ENCODE data around the gene BANP.
"Not testable (repeated sequence)": the region's sequence is repeated elsewhere in the genome, so short reads cannot be mapped to it uniquely, and the experiment has no call there.

BANP gene

DNA sequence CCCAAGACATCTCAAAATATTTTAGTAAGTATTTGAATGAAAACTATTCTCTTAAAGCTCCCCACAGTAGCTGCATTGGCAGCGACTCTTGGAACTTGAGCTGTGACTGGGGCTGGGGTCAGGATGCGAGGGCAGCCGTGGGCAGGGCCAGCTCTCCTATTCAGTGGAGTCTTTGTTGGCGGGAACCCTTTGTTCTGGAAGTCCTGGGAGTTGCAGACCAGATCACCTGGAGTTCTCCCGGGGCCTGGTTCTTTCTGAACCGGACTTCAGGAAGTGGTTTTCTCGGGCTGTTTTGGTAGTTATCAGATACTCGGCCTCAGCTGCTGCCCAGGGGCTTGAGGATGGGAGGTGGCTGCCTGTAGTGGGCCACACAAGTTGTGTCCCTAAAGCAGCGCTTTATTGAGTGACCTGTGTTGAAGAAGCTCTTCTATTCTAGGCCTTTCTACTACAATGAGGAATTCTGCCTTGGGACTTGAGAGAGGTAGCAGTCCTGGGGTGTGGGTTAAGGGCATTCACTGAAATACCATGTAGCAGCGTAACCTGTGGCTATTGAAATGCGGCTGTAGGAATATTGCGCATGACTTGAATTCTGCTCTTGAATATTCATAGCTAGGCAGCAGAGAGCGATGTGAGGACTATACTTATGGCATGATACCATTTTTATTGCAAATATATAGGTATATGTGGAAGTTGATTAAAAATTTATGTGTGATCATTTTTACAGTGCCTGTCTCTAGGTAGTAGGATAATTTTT, 77.1 kb downstream of the BANP start:
- DNase-seq (ENCODE audit: low read depth in 2 of 2) = not testable (repeated sequence)

- DNase-seq (ENCODE audit: low read depth in 2 of 2) = no peak
Observed at GRCh38 chr16:88030498-88030897, 79.3 kb downstream of the BANP start.

DNA sequence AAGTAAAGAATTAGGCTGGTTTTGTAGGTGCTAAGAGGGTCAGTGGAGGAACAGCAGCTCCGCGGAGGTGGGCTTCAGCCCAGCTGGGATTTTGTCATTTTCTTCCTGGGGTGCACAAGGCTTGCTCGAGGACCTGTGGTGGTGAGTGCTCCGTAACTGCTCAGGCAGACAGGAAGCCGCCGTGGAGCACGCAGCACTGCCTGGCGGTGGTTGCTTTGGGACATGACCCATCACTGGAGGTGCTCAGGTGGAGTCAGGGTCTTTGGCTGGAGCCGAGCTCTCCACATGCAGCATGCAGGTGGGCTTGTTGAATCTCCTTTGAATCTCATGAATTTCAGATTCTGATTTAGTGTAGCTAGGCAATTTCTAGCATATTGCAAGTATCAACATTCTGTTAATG, 79.7 kb downstream of the BANP start:
- not testable (repeated sequence) for DNase-seq (ENCODE audit: low read depth in 2 of 2)

GRCh38 chr16:88033003-88033740, 81.9 kb downstream of the BANP start:
- DNase-seq (ENCODE audit: low read depth in 2 of 2) = not testable (repeated sequence)

GRCh38 chr16:88034770-88035169, 83.5 kb downstream of the BANP start:
- DNase-seq (ENCODE audit: low read depth in 2 of 2) = no peak

DNA sequence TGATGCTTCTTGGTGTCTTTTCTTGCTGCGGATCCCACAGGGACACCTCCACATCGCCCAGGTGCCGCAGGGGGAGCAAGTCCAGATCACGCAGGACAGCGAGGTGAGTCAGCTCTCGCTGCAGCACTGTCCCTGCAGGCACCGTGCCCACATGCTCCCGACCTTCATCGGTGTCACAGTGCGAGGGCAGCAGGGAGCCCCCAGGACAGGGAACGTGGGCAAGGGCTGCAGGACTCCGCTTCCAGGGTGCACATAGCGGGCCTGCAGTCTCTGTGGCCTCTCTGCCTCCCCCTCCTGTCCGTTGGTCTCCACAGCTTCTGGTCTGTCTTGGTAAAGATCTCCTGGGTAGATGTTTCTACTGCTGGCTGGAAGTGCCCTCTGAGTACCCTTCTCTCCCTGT, 84.1 kb downstream of the BANP start:
- DNase-seq (ENCODE audit: low read depth in 2 of 2) = no peak

- not testable (repeated sequence) for DNase-seq (ENCODE audit: low read depth in 2 of 2)
Observed at GRCh38 chr16:88035884-88036639, 84.8 kb downstream of the BANP start.

- not testable (repeated sequence) for DNase-seq (ENCODE audit: low read depth in 2 of 2)
Observed at GRCh38 chr16:88036640-88036996, 85.4 kb downstream of the BANP start.

DNA sequence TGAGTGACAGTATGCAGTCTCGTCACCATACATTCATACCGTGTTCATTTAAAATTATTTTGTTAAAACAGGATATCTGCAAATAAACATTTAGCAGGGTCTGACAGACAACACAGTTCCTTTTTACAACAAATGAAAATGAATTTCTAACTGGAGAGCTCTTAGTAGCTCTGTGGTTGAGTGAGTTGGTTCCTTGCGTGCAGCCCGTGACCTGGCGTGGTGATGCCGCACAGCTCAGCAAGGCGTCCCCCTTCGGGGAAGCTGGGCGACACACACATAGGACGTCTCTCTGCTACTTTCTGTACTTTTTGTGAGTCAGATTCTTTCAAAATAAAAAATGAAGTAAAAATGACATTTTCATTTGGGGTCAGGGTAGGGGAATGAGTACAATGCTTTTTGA, 86.1 kb downstream of the BANP start:
- DNase-seq (ENCODE audit: low read depth in 2 of 2) = not testable (repeated sequence)

- DNase-seq (ENCODE audit: low read depth in 2 of 2) = not testable (repeated sequence)
Observed at GRCh38 chr16:88037876-88038525, 86.8 kb downstream of the BANP start.

DNA sequence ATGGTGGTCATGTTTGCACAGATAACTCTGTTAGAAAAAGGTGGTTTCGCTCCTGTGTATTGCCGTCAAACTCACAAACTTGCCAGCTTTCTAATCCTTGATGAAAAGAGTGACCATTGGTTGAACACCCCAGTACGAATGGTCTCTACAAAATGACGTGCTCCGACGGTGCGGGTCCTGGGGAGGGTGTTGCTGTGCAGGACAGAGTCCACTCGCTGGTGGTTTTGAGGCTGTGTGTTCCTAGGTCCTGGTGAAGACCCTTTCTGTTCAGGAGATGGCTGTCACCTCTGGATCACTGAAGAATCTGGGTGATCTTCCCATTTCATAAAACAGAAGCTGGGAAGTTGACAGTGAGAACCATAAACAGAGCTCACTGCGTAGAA, 87.3 kb downstream of the BANP start:
- DNase-seq (ENCODE audit: low read depth in 2 of 2) = not testable (repeated sequence)

- no peak for DNase-seq (ENCODE audit: low read depth in 2 of 2)
Observed at GRCh38 chr16:88039591-88039990, 88.4 kb downstream of the BANP start.

DNA sequence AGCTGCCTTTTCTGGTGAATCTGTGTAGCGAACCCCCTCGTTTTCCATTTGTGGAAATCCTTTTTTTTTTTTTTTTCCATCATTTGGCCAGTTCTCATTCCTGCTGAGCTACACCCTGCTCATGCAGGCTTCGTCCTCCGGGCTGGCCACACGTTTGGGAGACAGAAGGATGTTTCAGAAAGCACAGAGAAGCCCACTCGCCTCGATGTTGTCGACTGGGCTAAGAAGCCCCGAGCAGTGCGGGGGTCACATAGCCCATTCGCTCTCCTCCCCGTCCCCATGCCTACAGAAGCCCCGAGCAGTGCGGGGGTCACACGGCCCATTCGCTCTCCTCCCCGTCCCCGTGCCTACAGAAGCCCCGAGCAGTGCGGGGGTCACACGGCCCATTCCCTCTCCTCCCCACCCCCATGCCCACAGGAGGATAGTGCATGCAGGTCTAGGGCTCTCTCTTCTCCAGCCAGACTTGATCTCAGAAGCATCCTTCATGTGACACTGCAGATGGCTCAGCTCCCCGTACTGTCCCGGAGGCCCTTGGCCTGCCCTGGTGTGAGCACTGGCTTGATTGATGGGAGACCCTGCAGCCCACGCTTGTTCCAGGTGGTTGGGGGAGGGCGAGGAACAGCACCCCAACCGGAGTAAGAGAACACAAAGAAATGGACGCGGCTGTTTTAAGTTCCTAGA, 89.1 kb downstream of the BANP start:
- DNase-seq (ENCODE audit: low read depth in 2 of 2) = not testable (repeated sequence)

GRCh38 chr16:88040877-88041244, 89.6 kb downstream of the BANP start:
- DNase-seq (ENCODE audit: low read depth in 2 of 2) = not testable (repeated sequence)

- DNase-seq (ENCODE audit: low read depth in 2 of 2) = not testable (repeated sequence)
Observed at GRCh38 chr16:88041506-88041905, 90.3 kb downstream of the BANP start.

- not testable (repeated sequence) for DNase-seq (ENCODE audit: low read depth in 2 of 2)
Observed at GRCh38 chr16:88041986-88042562, 90.8 kb downstream of the BANP start.

DNA sequence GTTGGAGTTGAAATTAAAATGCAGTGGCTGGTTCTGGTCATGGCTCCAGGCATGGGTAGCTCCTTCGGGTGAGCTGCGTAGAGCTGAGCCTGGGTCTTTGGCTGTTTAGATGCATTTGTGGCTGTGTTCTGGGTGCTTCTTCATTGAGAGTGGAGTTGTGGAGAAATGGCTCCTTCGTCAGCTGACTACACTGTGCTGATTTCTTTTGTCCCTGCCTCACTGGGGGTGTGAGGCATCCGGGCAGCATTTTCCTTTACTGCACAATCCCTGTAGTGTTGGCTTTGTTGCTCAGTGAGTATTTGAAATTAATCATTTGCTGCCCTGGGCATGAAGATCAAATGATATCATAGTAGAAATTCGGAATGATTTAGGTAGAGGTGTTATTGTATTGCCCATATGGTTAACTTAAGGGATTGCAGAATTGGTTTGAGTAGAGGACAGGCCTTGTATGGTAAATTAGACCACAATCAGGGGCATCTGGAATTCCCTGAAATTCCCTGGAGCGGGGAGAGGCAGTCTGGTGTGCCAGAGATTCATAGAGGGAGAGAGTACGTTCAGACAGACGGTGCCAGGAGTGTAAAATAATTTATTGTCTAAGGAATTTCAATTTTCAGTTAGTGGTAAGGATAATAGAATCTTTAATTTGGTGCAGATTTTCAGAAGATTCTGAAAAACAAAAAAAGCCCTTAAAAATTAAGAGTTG, 92.1 kb downstream of the BANP start:
- DNase-seq (ENCODE audit: low read depth in 2 of 2) = not testable (repeated sequence)

DNA sequence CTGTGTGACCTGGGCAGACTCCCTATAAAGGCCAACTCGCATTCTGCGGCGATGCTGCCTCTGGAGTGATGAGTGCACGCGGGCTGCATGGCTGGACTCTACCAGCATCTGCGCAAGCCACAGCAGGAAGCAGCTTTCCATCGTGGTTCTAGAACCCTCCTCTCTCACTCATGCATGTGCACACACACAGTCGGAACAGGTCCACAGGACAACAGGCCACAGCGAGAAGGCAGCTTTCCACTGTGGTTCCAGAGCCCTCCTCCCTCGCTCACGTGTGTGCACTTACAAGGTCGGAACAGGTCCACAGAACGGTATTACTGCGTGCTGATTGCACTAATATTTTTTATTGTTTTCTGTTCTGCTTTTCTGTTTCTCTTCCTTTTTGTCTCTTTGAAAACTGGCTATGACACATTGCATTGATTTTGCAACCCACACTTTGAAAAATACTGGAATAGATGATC, 92.9 kb downstream of the BANP start:
- DNase-seq (ENCODE audit: low read depth in 2 of 2) = not testable (repeated sequence)

GRCh38 chr16:88045361-88045760, 94.1 kb downstream of the BANP start:
- not testable (repeated sequence) for DNase-seq (ENCODE audit: low read depth in 2 of 2)

- no peak for DNase-seq (ENCODE audit: low read depth in 2 of 2)
Observed at GRCh38 chr16:88045820-88046303, 94.6 kb downstream of the BANP start.

All from stimulated activated CD8-positive, alpha-beta memory T cell treated with anti-CD3 and anti-CD28 coated beads, Interleukin-7, amount 100 ng/mL, for 4 hours (primary cell).